Astrocyte (in vitro differentiated cells and primary cell): Measurements from ENCODE around the gene CNGA3. TPM values are rescaled to one million over a fixed set of nuclear protein-coding genes. Genes with fewer than 3 reads are reported as not detected.

Source experiments
- DNase-seq: peaks from one replicate; pipeline ENCODE4 v3.0.0-alpha.2; 2010; ENCODE audit warnings: low read depth
- FAIRE-seq: peaks from 2 replicates; lab custom pipeline; 2011; peaks lifted over from hg19 to GRCh38; lab: Jason Lieb, UNC
- H2AFZ ChIP-seq: 2 replicates; pipeline ENCODE4 v1.6.0; 2012; ENCODE audit warnings: low read depth, low read length, inconsistent platforms
- H3K27ac ChIP-seq: 2 replicates; pipeline ENCODE4 v1.5.1; 2011; ENCODE audit warnings: low read depth, low read length, inconsistent platforms
- H3K27me3 ChIP-seq: 2 replicates; pipeline ENCODE4 v1.6.0; 2011; ENCODE audit warnings: low read length, inconsistent platforms; ENCODE audit not compliant: insufficient read depth
- H3K36me3 ChIP-seq: 2 replicates; pipeline ENCODE4 v1.5.1; 2011; ENCODE audit warnings: low read length, inconsistent platforms; ENCODE audit not compliant: insufficient read depth
- H3K4me1 ChIP-seq: 2 replicates; pipeline ENCODE4 v1.5.1; 2011; ENCODE audit warnings: low read length, inconsistent platforms; ENCODE audit not compliant: insufficient read depth
- H3K4me2 ChIP-seq: 2 replicates; pipeline ENCODE4 v1.6.0; 2012; ENCODE audit warnings: low read length, inconsistent platforms
- H3K4me3 ChIP-seq: 2 replicates; pipeline ENCODE4 v1.5.1; 2011; ENCODE audit warnings: low read depth, mild to moderate bottlenecking, low read length, inconsistent platforms; ENCODE audit not compliant: insufficient read depth
- H3K79me2 ChIP-seq: 2 replicates; pipeline ENCODE4 v1.6.0; 2012; ENCODE audit warnings: mild to moderate bottlenecking, low read length, inconsistent platforms; ENCODE audit not compliant: insufficient read depth
- H3K9ac ChIP-seq: 2 replicates; pipeline ENCODE4 v1.6.0; 2012; ENCODE audit warnings: mild to moderate bottlenecking, low read length, inconsistent platforms
- H3K9me3 ChIP-seq: 2 replicates; pipeline ENCODE4 v1.5.1; 2012; ENCODE audit warnings: low read depth, mild to moderate bottlenecking, low read length, inconsistent platforms; ENCODE audit not compliant: insufficient read depth
- H4K20me1 ChIP-seq: 2 replicates; pipeline ENCODE4 v1.6.0; 2012; ENCODE audit warnings: low read length, inconsistent platforms; ENCODE audit not compliant: insufficient read depth
- H3K27ac Mint-ChIP-seq: one replicate; pipeline ENCODE4 v1.8.0; 2021; ENCODE audit warnings: mild to moderate bottlenecking, mixed read lengths; ENCODE audit not compliant: unreplicated experiment
- H3K27me3 Mint-ChIP-seq: one replicate; pipeline ENCODE4 v1.8.0; 2021; ENCODE audit warnings: low read depth, mixed read lengths; ENCODE audit not compliant: unreplicated experiment
- H3K36me3 Mint-ChIP-seq: one replicate; pipeline ENCODE4 v1.8.0; 2021; ENCODE audit warnings: low read depth, mixed read lengths; ENCODE audit not compliant: unreplicated experiment
- H3K4me1 Mint-ChIP-seq: one replicate; pipeline ENCODE4 v1.8.0; 2021; ENCODE audit warnings: low read depth, mixed read lengths; ENCODE audit not compliant: unreplicated experiment
- H3K4me3 Mint-ChIP-seq: one replicate; pipeline ENCODE4 v1.8.0; 2021; ENCODE audit warnings: mild to moderate bottlenecking, moderate library complexity, mixed read lengths; ENCODE audit not compliant: unreplicated experiment
- H3K9me3 Mint-ChIP-seq: one replicate; pipeline ENCODE4 v1.8.0; 2021; ENCODE audit warnings: mild to moderate bottlenecking, mixed read lengths; ENCODE audit not compliant: unreplicated experiment
- EZH2 ChIP-seq: IDR thresholded peaks from 2 replicates; pipeline ENCODE4 v1.6.1; 2012; ENCODE audit warnings: mild to moderate bottlenecking, low read length, inconsistent platforms; ENCODE audit not compliant: insufficient read depth
- total RNA-seq: library from RNA; stranded (reverse); gene quantifications from 2 replicates; pipeline ENCODE4 v1.2.1, GENCODE V29; 2021
- TF ChIP-seq, protein P1 (sequence below): IDR thresholded peaks from 2 replicates; pipeline ENCODE4 v1.5.1; 2011; ENCODE audit warnings: low read depth, mild to moderate bottlenecking, inconsistent platforms, low read length, moderate library complexity; ENCODE audit not compliant: insufficient read depth

Gene CNGA3
- total RNA-seq, 1 donor from 2014 or later: not detected

GRCh38 chr2:98341241-98341640, 5.0 kb upstream of the CNGA3 start:
- DNase-seq (no peak), FAIRE-seq (no peak)
- Mint-ChIP-seq H3K27ac (no peak overlapping the region), H3K9me3 (peaks cover 7% of the 10 kb centered on the region), H3K27me3 (peaks cover 37% of the 10 kb centered on the region), H3K4me3 (no peak overlapping the region), H3K36me3 (no peaks in the 10 kb centered on the region), H3K4me1 (peaks cover 3% of the 10 kb centered on the region)
- no peak overlapping the region for H2AFZ ChIP-seq
- H3K9ac ChIP-seq: no peak overlapping the region
- no peaks in the 10 kb centered on the region for H3K36me3 ChIP-seq
- H3K79me2 ChIP-seq: no peaks in the 10 kb centered on the region
- no peaks in the 10 kb centered on the region for H3K9me3 ChIP-seq
- peaks cover 12% of the 10 kb centered on the region for H3K27me3 ChIP-seq
- H3K4me3 ChIP-seq: no peak overlapping the region
- H3K27ac ChIP-seq: no peak overlapping the region
- TF ChIP-seq EZH2: no peak
- TF ChIP-seq, protein P1, sequence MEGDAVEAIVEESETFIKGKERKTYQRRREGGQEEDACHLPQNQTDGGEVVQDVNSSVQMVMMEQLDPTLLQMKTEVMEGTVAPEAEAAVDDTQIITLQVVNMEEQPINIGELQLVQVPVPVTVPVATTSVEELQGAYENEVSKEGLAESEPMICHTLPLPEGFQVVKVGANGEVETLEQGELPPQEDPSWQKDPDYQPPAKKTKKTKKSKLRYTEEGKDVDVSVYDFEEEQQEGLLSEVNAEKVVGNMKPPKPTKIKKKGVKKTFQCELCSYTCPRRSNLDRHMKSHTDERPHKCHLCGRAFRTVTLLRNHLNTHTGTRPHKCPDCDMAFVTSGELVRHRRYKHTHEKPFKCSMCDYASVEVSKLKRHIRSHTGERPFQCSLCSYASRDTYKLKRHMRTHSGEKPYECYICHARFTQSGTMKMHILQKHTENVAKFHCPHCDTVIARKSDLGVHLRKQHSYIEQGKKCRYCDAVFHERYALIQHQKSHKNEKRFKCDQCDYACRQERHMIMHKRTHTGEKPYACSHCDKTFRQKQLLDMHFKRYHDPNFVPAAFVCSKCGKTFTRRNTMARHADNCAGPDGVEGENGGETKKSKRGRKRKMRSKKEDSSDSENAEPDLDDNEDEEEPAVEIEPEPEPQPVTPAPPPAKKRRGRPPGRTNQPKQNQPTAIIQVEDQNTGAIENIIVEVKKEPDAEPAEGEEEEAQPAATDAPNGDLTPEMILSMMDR: no peak
- H3K4me2 ChIP-seq: no peak overlapping the region
- H4K20me1 ChIP-seq: no peaks in the 10 kb centered on the region
- H3K4me1 ChIP-seq: peaks cover 3% of the 10 kb centered on the region

GRCh38 chr2:98343285-98343684, 3.0 kb upstream of the CNGA3 start:
- no peak overlapping the region for H2AFZ ChIP-seq
- Mint-ChIP-seq H3K9me3 (peaks cover 8% of the 10 kb centered on the region), H3K4me1 (peaks cover 3% of the 10 kb centered on the region), H3K36me3 (no peaks in the 10 kb centered on the region), H3K4me3 (no peak overlapping the region), H3K27me3 (peaks cover 49% of the 10 kb centered on the region), H3K27ac (no peak overlapping the region)
- TF ChIP-seq EZH2: no peak
- TF ChIP-seq, protein P1: no peak
- no peaks in the 10 kb centered on the region for H3K79me2 ChIP-seq
- H3K27ac ChIP-seq: no peak overlapping the region
- H3K36me3 ChIP-seq: no peaks in the 10 kb centered on the region
- H3K27me3 ChIP-seq: peaks cover 27% of the 10 kb centered on the region
- H3K9ac ChIP-seq: no peak overlapping the region
- H3K4me3 ChIP-seq: no peak overlapping the region
- H3K4me1 ChIP-seq: peaks cover 6% of the 10 kb centered on the region
- no peak overlapping the region for H3K4me2 ChIP-seq
- FAIRE-seq: no peak
- H3K9me3 ChIP-seq: no peaks in the 10 kb centered on the region
- no peaks in the 10 kb centered on the region for H4K20me1 ChIP-seq
- DNase-seq: no peak

GRCh38 chr2:98347298-98348065, 1.2 kb downstream of the CNGA3 start:
- Histone ChIP-seq H3K9me3 (no peaks in the 10 kb centered on the region), H3K4me1 (peaks cover 6% of the 10 kb centered on the region), H2AFZ (no peak overlapping the region), H3K36me3 (no peaks in the 10 kb centered on the region), H3K4me2 (peak overlapping the region; percentile 82), H3K9ac (no peak overlapping the region), H4K20me1 (no peaks in the 10 kb centered on the region), H3K27ac (no peak overlapping the region), H3K4me3 (no peak overlapping the region), H3K27me3 (peaks cover 47% of the 10 kb centered on the region), H3K79me2 (no peaks in the 10 kb centered on the region)
- TF ChIP-seq, protein P1: no peak
- TF ChIP-seq EZH2: peak; percentile 57
- FAIRE-seq (no peak), DNase-seq (no peak)
- Mint-ChIP-seq H3K4me1 (peaks cover 3% of the 10 kb centered on the region), H3K27me3 (peaks cover 79% of the 10 kb centered on the region), H3K36me3 (no peaks in the 10 kb centered on the region), H3K27ac (no peak overlapping the region), H3K4me3 (no peak overlapping the region), H3K9me3 (peaks cover 21% of the 10 kb centered on the region)
